Caco-2 (cell line): ENCODE data around the gene DERA. TPM values are rescaled to one million over a fixed set of nuclear protein-coding genes. Genes with fewer than 3 reads are reported as not detected.

Experiments
- BruUV-seq: library from RNA; stranded (reverse); fragments of 400-500 nt; replicated peaks from 2 replicates; lab custom pipeline; 2021; lab: Mats Ljungman, UMichigan
- CTCF ChIA-PET: fragments of 300-600 bp; sonication (Branson Sonifier 250); formaldehyde crosslinking; loops from one replicate; lab custom pipeline; 2022; ENCODE audit warnings: antibody characterized with exemption; lab: Charles Lee
- POLR2A ChIA-PET: fragments of 300-600 bp; sonication (Branson Sonifier 250); formaldehyde crosslinking; loops from one replicate; lab custom pipeline; 2022; ENCODE audit warnings: antibody characterized with exemption; lab: Charles Lee
- DNase-seq, 2 experiments: peaks; one replicate each; pipeline versions ENCODE4 v3.0.0 to v3.0.0-alpha.2; 2020 to 2022
- H3K27me3 ChIP-seq: replicated peaks from 2 replicates; pipeline ENCODE4 v1.6.0; 2011; ENCODE audit warnings: low read length; ENCODE audit not compliant: control insufficient read depth, insufficient read depth
- H3K36me3 ChIP-seq: 2 replicates; pipeline ENCODE4 v1.5.1; 2011; ENCODE audit warnings: low read length; ENCODE audit not compliant: control insufficient read depth, insufficient read depth
- H3K4me1 ChIP-seq: fragments of 250-450 bp; sonication (Bioruptor Pico); 2 replicates; pipeline ENCODE4 v1.5.1; 2020; ENCODE audit warnings: mild to moderate bottlenecking
- H3K4me3 ChIP-seq: 2 replicates; pipeline ENCODE4 v1.5.1; 2011; ENCODE audit warnings: low read depth, mild to moderate bottlenecking, control low read depth, low read length
- H3K9me3 ChIP-seq: fragments of 250-450 bp; sonication (Bioruptor Pico); 2 replicates; pipeline ENCODE4 v1.5.1; 2020; ENCODE audit warnings: mild to moderate bottlenecking, moderate library complexity
- H3K27ac Mint-ChIP-seq: one replicate; pipeline ENCODE4 v1.8.0; 2022; ENCODE audit warnings: mixed read lengths; ENCODE audit not compliant: unreplicated experiment
- H3K27me3 Mint-ChIP-seq: one replicate; pipeline ENCODE4 v1.8.0; 2022; ENCODE audit warnings: mixed read lengths; ENCODE audit not compliant: insufficient read depth, unreplicated experiment
- H3K36me3 Mint-ChIP-seq: one replicate; pipeline ENCODE4 v1.8.0; 2022; ENCODE audit warnings: mild to moderate bottlenecking, mixed read lengths; ENCODE audit not compliant: insufficient read depth, unreplicated experiment
- H3K4me1 Mint-ChIP-seq: one replicate; pipeline ENCODE4 v1.8.0; 2022; ENCODE audit warnings: low read depth, mixed read lengths; ENCODE audit not compliant: unreplicated experiment
- H3K4me3 Mint-ChIP-seq: one replicate; pipeline ENCODE4 v1.8.0; 2022; ENCODE audit warnings: mild to moderate bottlenecking, moderate library complexity, mixed read lengths; ENCODE audit not compliant: unreplicated experiment
- H3K9me3 Mint-ChIP-seq: one replicate; pipeline ENCODE4 v1.8.0; 2022; ENCODE audit warnings: mixed read lengths; ENCODE audit not compliant: unreplicated experiment
- CTCF ChIP-seq, 2 experiments: fragments of 200-600 bp in 1 of 2; IDR thresholded peaks; 1 replicate in 1 of 2; 2 replicates in 1 of 2; pipeline versions ENCODE4 v1.5.1 to v1.8.0; 2011 to 2022; ENCODE audit warnings: antibody characterized with exemption in 1 of 2, control low read depth in 1 of 2, inconsistent platforms in 1 of 2, low read depth in 1 of 2, low read length in 1 of 2, mild to moderate bottlenecking in 1 of 2, moderate library complexity in 1 of 2; ENCODE audit not compliant: insufficient read depth in 1 of 2, severe bottlenecking in 1 of 2, unreplicated experiment in 1 of 2
- intact Hi-C: fragments of 100-400 bp; cut with micrococcal nuclease; formaldehyde crosslinking; loops from one replicate; pipeline ENCODE4 v1.10.0; 2022; ENCODE audit not compliant: unreplicated experiment
- total RNA-seq: library from RNA; stranded (reverse); gene quantifications from 2 replicates; pipeline ENCODE4 v1.2.3, GENCODE V29; 2022

DERA gene
- total RNA-seq, 1 experiment from 2014 or later: 86.4 TPM

- ChIA-PET CTCF (no interaction called here), POLR2A (no interaction called here)
- DNase-seq: no peak
- peaks cover 49% of the 10 kb centered on the region for H3K36me3 Mint-ChIP-seq
- no peak for TF ChIP-seq CTCF (IDR thresholded peaks at IDR 0.05; ENCODE audit: insufficient read depth in 1 of 2, low read depth in 1 of 2, low read length in 1 of 2, severe bottlenecking in 1 of 2, unreplicated experiment in 1 of 2)
- no peak overlapping the region for H3K4me3 ChIP-seq
- intact Hi-C loops: loop anchor here (5.0 kb wide), 1 partner anchor 377 kb away; no protein-coding TSS in a partner anchor
- peaks cover 5% of the 10 kb centered on the region for H3K36me3 ChIP-seq
- no peak overlapping the region for H3K27ac Mint-ChIP-seq
- H3K4me3 Mint-ChIP-seq: no peak overlapping the region
- peaks cover 8% of the 10 kb centered on the region for H3K4me1 ChIP-seq
- no peaks in the 10 kb centered on the region for H3K9me3 ChIP-seq
- H3K27me3 ChIP-seq: no peaks in the 10 kb centered on the region
- peaks cover 30% of the 10 kb centered on the region for H3K4me1 Mint-ChIP-seq
- no TSS peak for BruUV-seq
- H3K27me3 Mint-ChIP-seq: no peaks in the 10 kb centered on the region
- H3K9me3 Mint-ChIP-seq: no peaks in the 10 kb centered on the region
Measured at GRCh38 chr12:15984963-15985362, 73.8 kb downstream of the DERA start.

GRCh38 chr12:15987696-15988095 is 76.6 kb downstream of the DERA start:
- Histone ChIP-seq H3K4me1 (no peaks in the 10 kb centered on the region), H3K9me3 (no peaks in the 10 kb centered on the region), H3K36me3 (peaks cover 5% of the 10 kb centered on the region), H3K4me3 (no peak overlapping the region), H3K27me3 (no peaks in the 10 kb centered on the region)
- H3K27ac Mint-ChIP-seq: no peak overlapping the region
- TF ChIP-seq CTCF (IDR thresholded peaks at IDR 0.05; ENCODE audit: insufficient read depth in 1 of 2, low read depth in 1 of 2, low read length in 1 of 2, severe bottlenecking in 1 of 2, unreplicated experiment in 1 of 2): no peak
- intact Hi-C loops: no loop called here
- ChIA-PET POLR2A (no interaction called here), CTCF (no interaction called here)
- H3K4me3 Mint-ChIP-seq: no peak overlapping the region
- no peaks in the 10 kb centered on the region for H3K27me3 Mint-ChIP-seq
- H3K9me3 Mint-ChIP-seq: no peaks in the 10 kb centered on the region
- H3K4me1 Mint-ChIP-seq: peaks cover 35% of the 10 kb centered on the region
- peaks cover 50% of the 10 kb centered on the region for H3K36me3 Mint-ChIP-seq
- BruUV-seq: no TSS peak
- no peak for DNase-seq

GRCh38 chr12:15988983-15989755 is 78.0 kb downstream of the DERA start:
- DNase-seq: no peak
- POLR2A ChIA-PET: no interaction called here
- H3K36me3 ChIP-seq: peaks cover 4% of the 10 kb centered on the region
- no TSS peak for BruUV-seq
- Mint-ChIP-seq H3K36me3 (peaks cover 42% of the 10 kb centered on the region), H3K4me1 (peaks cover 23% of the 10 kb centered on the region), H3K9me3 (no peaks in the 10 kb centered on the region), H3K27me3 (no peaks in the 10 kb centered on the region), H3K4me3 (no peak overlapping the region), H3K27ac (no peak overlapping the region)
- no peaks in the 10 kb centered on the region for H3K4me1 ChIP-seq
- no peaks in the 10 kb centered on the region for H3K9me3 ChIP-seq
- intact Hi-C loops: no loop called here
- TF ChIP-seq CTCF (IDR thresholded peaks at IDR 0.05; ENCODE audit: insufficient read depth in 1 of 2, low read depth in 1 of 2, low read length in 1 of 2, severe bottlenecking in 1 of 2, unreplicated experiment in 1 of 2): no peak
- CTCF ChIA-PET: no interaction called here
- no peaks in the 10 kb centered on the region for H3K27me3 ChIP-seq
- H3K4me3 ChIP-seq: no peak overlapping the region
